ENCODE results near the gene RNF39. TPM values are rescaled to one million over a fixed set of nuclear protein-coding genes. Genes with fewer than 3 reads are reported as not detected.

RNF39 gene
- total RNA-seq, 1 experiment from 2014 or later = 0.23 TPM

GRCh38 chr6:30102970-30103871 lies 27.7 kb upstream of the RNF39 start:
- peaks cover 27% of the 10 kb centered on the region for H3K4me1 Mint-ChIP-seq (ENCODE audit: low read depth, unreplicated experiment)
- DNase-seq = peak; percentile 88
- ChIA-PET CTCF (interaction anchor here (0.7 to 5.9 kb wide), 16 partner anchors 9 to 635 kb away, joined by 3 to 236 read pairs (median 6); partner anchors contain the start of genes POLR1H, PPP1R11, TRIM15 and TRIM26), POLR2A (interaction anchor here (1.0 to 1.5 kb wide), 2 partner anchors 28 to 42 kb away, joined by 3 read pairs; partner anchors contain the start of gene POLR1H)
- H3K27ac Mint-ChIP-seq (ENCODE audit: unreplicated experiment) = peak overlapping the region; percentile 75
- no peaks in the 10 kb centered on the region for H3K9me3 Mint-ChIP-seq (ENCODE audit: unreplicated experiment)
- TF ChIP-seq CTCF (IDR thresholded peaks at IDR 0.05; ENCODE audit: insufficient read depth in 1 of 2, low read depth in 1 of 2, low read length in 1 of 2, severe bottlenecking in 1 of 2, unreplicated experiment in 1 of 2) = peak; percentile 81 to 87
- H3K27me3 ChIP-seq (replicated peaks; ENCODE audit: control insufficient read depth, insufficient read depth, low read length) = no peaks in the 10 kb centered on the region
- intact Hi-C loops (cut with micrococcal nuclease; ENCODE audit: unreplicated experiment) = loop anchor here (1.0 to 2.0 kb wide), 5 partner anchors 28 to 67 kb away; partner anchors contain the start of genes POLR1H, RNF39 and TRIM15
- no peaks in the 10 kb centered on the region for H3K36me3 Mint-ChIP-seq (ENCODE audit: insufficient read depth, unreplicated experiment)
- H3K9me3 ChIP-seq = no peaks in the 10 kb centered on the region
- peaks cover 21% of the 10 kb centered on the region for H3K4me1 ChIP-seq
- H3K4me3 Mint-ChIP-seq (ENCODE audit: unreplicated experiment) = peak overlapping the region; percentile 89
- no peaks in the 10 kb centered on the region for H3K36me3 ChIP-seq (ENCODE audit: control insufficient read depth, insufficient read depth, low read length)
- H3K4me3 ChIP-seq (ENCODE audit: low read depth, low read length) = peak overlapping the region; percentile 43
- BruUV-seq (replicated peaks) = TSS peak; percentile 16
- H3K27me3 Mint-ChIP-seq (ENCODE audit: insufficient read depth, unreplicated experiment) = no peaks in the 10 kb centered on the region

GRCh38 chr6:30102414-30102969 lies 26.9 kb upstream of the RNF39 start:
- H3K4me3 ChIP-seq (ENCODE audit: low read depth, low read length) = peak overlapping the region; percentile 34
- CTCF ChIA-PET = interaction anchor here (0.9 to 5.9 kb wide), 15 partner anchors 8 to 453 kb away, joined by 3 to 236 read pairs (median 5); partner anchors contain the start of genes POLR1H, PPP1R11, RNF39 and TRIM15
- no peak overlapping the region for H3K27ac Mint-ChIP-seq (ENCODE audit: unreplicated experiment)
- peaks cover 34% of the 10 kb centered on the region for H3K4me1 Mint-ChIP-seq (ENCODE audit: low read depth, unreplicated experiment)
- H3K9me3 ChIP-seq = no peaks in the 10 kb centered on the region
- no peaks in the 10 kb centered on the region for H3K9me3 Mint-ChIP-seq (ENCODE audit: unreplicated experiment)
- no peaks in the 10 kb centered on the region for H3K36me3 Mint-ChIP-seq (ENCODE audit: insufficient read depth, unreplicated experiment)
- H3K36me3 ChIP-seq (ENCODE audit: control insufficient read depth, insufficient read depth, low read length) = no peaks in the 10 kb centered on the region
- intact Hi-C loops (cut with micrococcal nuclease; ENCODE audit: unreplicated experiment) = loop anchor here (2.0 kb wide), 1 partner anchor 28 kb away; the partner anchor contains the start of gene RNF39
- peak overlapping the region; percentile 89 for H3K4me3 Mint-ChIP-seq (ENCODE audit: unreplicated experiment)
- POLR2A ChIA-PET = interaction anchor here (0.6 to 1.6 kb wide), 7 partner anchors 27 to 224 kb away, joined by 3 to 8 read pairs (median 3); partner anchors contain the start of genes POLR1H, PPP1R11, TRIM26 and TRIM39
- DNase-seq = no peak
- peaks cover 28% of the 10 kb centered on the region for H3K4me1 ChIP-seq
- H3K27me3 ChIP-seq (replicated peaks; ENCODE audit: control insufficient read depth, insufficient read depth, low read length) = no peaks in the 10 kb centered on the region
- BruUV-seq (replicated peaks) = no TSS peak
- TF ChIP-seq CTCF (IDR thresholded peaks at IDR 0.05; ENCODE audit: insufficient read depth in 1 of 2, low read depth in 1 of 2, low read length in 1 of 2, severe bottlenecking in 1 of 2, unreplicated experiment in 1 of 2) = no peak
- H3K27me3 Mint-ChIP-seq (ENCODE audit: insufficient read depth, unreplicated experiment) = no peaks in the 10 kb centered on the region
